Pancreas (tissue), 10 donors: ENCODE data around the gene R3HDM4. TPM values are rescaled to one million over a fixed set of nuclear protein-coding genes. Genes with fewer than 3 reads are reported as not detected.

Experiments
- ATAC-seq, 4 donors: fragments of 200-7000 bp; cut with Tn5 transposase; one replicate each; pipeline versions ENCODE4 v1.8.0 to v1.9.1; 2020; ENCODE audit warnings: mild to moderate bottlenecking in 4 of 4, moderate library complexity in 4 of 4
- DNase-seq, 6 donors: peaks; one replicate each; pipeline ENCODE4 v3.0.0-alpha.2; 2020
- FAIRE-seq: peaks from 2 replicates; lab custom pipeline; 2012; peaks lifted over from hg19 to GRCh38; lab: Jason Lieb, UNC
- H3K27ac ChIP-seq, 4 donors: fragments of 200-600 bp; sonication (generic); 1 replicate in 3 of 4; 2 replicates in 1 of 4; pipeline versions ENCODE4 v1.5.0 to v1.8.0; 2020
- H3K27me3 ChIP-seq, 4 donors: fragments of 200-600 bp; one replicate each; pipeline ENCODE4 v1.8.0; 2021
- H3K36me3 ChIP-seq, 3 donors: fragments of 200-600 bp; sonication (generic) in 1 of 3; one replicate each; pipeline versions ENCODE4 v1.5.0 to v1.8.0; 2020 to 2021
- H3K4me1 ChIP-seq, 3 donors: fragments of 200-600 bp; one replicate each; pipeline ENCODE4 v1.8.0; 2021
- H3K4me3 ChIP-seq, 4 donors: fragments of 200-600 bp; sonication (generic) in 2 of 4; one replicate each; pipeline versions ENCODE4 v1.5.0 to v1.8.0; 2020 to 2021
- H3K9me3 ChIP-seq, 4 donors: fragments of 200-600 bp; one replicate each; pipeline ENCODE4 v1.8.0; 2021
- WGBS, 2 donors: extraction: QIAGEN DNeasy Blood & Tissue Kit; methylation state at CpG; one replicate each; pipeline ENCODE4 v1.1.7; 2013; 5-methylcytosine and 5-hydroxymethylcytosine counted together
- intact Hi-C, 3 donors: fragments of 100-400 bp; cut with DNase I; formaldehyde crosslinking; loops; one replicate each; pipeline versions ENCODE4 v1.11.1 to v1.14.2; 2022
- polyA plus RNA-seq, 2 donors: library from polyadenylated mRNA; stranded (reverse); fragments of 200-250 nt; gene quantifications; one replicate each; pipeline ENCODE4 v1.2.3, GENCODE V29; 2013
- total RNA-seq, 6 donors: library from RNA; stranded (reverse); fragmentation: NEBNext Ultra II Directional in 4 of 6; extraction: Animal tissue kit (Norgen Biotek cat#: 25700) in 4 of 6; gene quantifications; one replicate each; pipeline versions ENCODE4 v1.2.1 to v1.2.4, GENCODE V29; 2021 to 2023
- TF ChIP-seq, protein P1 (sequence below), 4 donors: fragments of 200-600 bp; sonication (generic) in 3 of 4; IDR thresholded peaks; one replicate each; pipeline versions ENCODE4 v1.5.0 to v1.8.0; 2021; ENCODE audit warnings: antibody characterized with exemption in 4 of 4
- donor health status: healthy with polysubstance abuse.
- donor health status: DM: no; HTN: no; CAD: no; lungs with moderate emphysema.
- donor health status: DM: no; HTN: no; CAD: no.
- donor health status: control.
- donor health status: control.
- donor health status: Bipolar disorder and iron deficiency.
- donor health status: DM: yes; HTN: yes; CAD: no.
- donor health status: DM: no; HTN: no; CAD: no.
- donor health status: DM: no; HTN: no; CAD: no.
- donor health status: DM: yes; HTN: yes; CAD: no.

Gene R3HDM4
- total and polyA plus RNA-seq, 8 donors: 21.6 to 57.2 (median 31.8) TPM

DNA sequence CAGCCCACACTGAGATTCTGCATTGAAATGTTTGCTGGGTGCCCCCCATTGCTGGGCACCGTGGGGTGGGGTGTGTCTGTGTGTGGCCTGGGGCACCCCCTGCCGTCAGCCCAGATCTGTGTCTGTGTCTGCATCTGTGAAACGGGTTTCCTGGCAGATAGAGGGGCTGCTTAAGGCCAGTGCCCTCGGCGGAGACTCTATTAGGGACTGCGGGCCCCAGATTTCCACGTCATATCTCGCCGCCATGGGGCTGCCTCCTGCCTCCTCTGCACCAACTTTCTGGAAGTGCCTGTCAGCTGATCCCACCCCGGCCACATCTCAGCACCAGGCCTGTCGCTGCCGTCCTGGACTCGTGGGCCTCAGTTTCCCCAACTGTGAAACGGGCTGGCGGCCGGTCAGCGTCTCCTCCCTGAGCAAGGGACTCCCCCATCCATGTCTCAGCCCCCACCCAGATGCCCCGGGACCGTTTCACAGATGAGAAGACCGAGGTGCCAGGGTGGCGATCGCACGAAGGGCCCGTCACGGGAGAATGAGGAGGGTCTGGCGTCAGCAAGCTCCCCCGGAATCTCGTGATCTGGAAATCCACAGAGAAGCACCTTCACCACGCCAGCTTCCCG is 34.2 kb upstream of the R3HDM4 start:
- H3K4me1 ChIP-seq: no peaks in the 10 kb centered on the region
- FAIRE-seq: no peak
- no peaks in the 10 kb centered on the region for H3K27me3 ChIP-seq
- peak in 1 of 6 donors; percentile 64 for DNase-seq
- intact Hi-C loops: no loop called here
- WGBS, 2 donors: 89 to 91% methylated on average over 30 of the region's 30 CpGs
- TF ChIP-seq, protein P1, sequence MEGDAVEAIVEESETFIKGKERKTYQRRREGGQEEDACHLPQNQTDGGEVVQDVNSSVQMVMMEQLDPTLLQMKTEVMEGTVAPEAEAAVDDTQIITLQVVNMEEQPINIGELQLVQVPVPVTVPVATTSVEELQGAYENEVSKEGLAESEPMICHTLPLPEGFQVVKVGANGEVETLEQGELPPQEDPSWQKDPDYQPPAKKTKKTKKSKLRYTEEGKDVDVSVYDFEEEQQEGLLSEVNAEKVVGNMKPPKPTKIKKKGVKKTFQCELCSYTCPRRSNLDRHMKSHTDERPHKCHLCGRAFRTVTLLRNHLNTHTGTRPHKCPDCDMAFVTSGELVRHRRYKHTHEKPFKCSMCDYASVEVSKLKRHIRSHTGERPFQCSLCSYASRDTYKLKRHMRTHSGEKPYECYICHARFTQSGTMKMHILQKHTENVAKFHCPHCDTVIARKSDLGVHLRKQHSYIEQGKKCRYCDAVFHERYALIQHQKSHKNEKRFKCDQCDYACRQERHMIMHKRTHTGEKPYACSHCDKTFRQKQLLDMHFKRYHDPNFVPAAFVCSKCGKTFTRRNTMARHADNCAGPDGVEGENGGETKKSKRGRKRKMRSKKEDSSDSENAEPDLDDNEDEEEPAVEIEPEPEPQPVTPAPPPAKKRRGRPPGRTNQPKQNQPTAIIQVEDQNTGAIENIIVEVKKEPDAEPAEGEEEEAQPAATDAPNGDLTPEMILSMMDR (IDR thresholded peaks at IDR 0.05): no peak
- ATAC-seq: no peak
- H3K9me3 ChIP-seq: no peaks in the 10 kb centered on the region
- H3K27ac ChIP-seq: no peak overlapping the region
- H3K4me3 ChIP-seq: no peak overlapping the region
- no peaks in the 10 kb centered on the region for H3K36me3 ChIP-seq

DNA sequence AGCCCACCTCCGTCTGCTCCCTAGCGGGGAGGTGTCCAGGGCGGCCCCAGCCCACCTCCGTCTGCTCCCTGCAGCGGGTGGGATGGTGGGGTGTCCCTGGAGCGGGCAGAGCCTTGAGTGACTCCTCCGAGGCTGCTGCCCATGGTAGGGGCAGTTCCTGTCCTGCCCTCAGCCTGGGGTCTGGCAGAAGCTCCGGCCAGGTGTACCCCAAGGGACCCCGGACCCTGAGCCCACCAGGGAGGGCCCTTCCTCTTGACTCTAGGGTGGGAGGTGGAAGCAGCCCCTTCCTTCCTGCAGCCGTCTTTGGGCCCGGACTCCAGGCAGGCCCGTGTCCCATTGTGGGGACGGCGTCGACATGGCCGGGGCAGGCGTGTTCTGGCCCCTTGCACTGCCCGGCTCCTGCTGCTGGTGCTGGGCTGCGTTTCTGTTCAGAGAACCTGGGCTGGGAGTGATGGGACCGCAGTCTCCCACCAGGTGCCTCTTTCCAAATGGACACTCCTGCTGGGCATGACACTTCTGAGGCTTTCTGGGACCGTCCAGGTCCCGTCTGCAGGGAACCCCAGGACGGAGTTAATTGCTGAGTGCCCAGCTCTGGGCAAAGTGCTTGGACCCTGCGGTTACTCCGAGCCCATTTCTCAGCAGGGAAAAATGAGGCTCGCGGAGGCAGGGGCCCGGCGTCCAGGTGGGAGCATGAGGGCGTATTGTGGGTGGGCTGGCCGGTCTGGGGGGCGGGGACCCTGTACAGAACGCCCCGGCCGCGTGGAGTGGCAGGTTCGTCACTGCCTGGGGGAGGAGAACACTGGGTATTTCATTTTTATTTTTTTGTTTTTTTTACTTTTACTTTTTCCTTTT is 32.6 kb upstream of the R3HDM4 start:
- Histone ChIP-seq H3K4me3 (no peak overlapping the region), H3K27ac (no peak overlapping the region), H3K27me3 (no peaks in the 10 kb centered on the region), H3K4me1 (peaks cover 5 to 12% (median 5%) of the 10 kb centered on the region in 3 donors), H3K36me3 (no peaks in the 10 kb centered on the region), H3K9me3 (no peaks in the 10 kb centered on the region)
- FAIRE-seq (no peak), ATAC-seq (no peak), DNase-seq (peak in 2 of 6 donors; percentile 35 to 72)
- TF ChIP-seq, protein P1 (IDR thresholded peaks at IDR 0.05): no peak
- WGBS, 2 donors: 87 to 90% methylated on average over 35 to 37 of the region's 37 CpGs
- intact Hi-C loops: no loop called here

DNA sequence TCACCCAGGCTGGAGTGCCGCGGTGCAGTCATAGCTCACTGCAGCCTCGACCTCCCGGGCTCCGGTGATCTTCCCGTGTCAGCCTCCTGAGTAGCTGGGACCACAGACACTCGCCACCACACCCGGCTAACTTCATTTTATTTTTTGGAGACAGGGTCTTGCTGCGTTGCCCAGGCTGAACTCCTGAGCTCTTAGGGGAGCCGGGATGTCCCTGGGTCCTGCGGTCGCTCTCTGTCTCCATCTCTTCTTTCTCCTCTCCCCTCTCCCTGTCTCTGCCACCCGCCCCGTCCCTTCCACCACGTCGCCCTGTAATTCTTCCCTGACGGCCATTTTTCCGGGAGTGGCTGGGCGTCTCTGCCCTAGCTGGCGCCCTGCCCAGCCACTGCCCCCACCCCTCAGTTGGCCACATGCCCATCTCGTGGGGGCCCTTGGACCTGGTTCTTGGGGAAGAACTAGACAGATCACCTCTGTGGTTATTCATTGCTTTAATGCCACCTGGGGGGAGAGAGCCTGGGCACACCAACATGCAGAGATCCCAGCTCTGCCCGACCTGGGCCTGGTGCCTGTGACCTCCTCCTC is 31.7 kb upstream of the R3HDM4 start:
- intact Hi-C loops: loop anchor here in 1 of 3 donors (5.0 kb wide), 1 partner anchor 33 kb away; no protein-coding TSS in a partner anchor
- peak in 2 of 6 donors; percentile 53 to 60 for DNase-seq
- WGBS, 2 donors: 65 to 67% methylated on average over 21 to 22 of the region's 22 CpGs
- Histone ChIP-seq H3K4me1 (peaks cover 5 to 20% (median 12%) of the 10 kb centered on the region in 3 donors), H3K27me3 (no peaks in the 10 kb centered on the region), H3K9me3 (no peaks in the 10 kb centered on the region), H3K27ac (no peak overlapping the region), H3K36me3 (no peaks in the 10 kb centered on the region), H3K4me3 (no peak overlapping the region)
- FAIRE-seq: no peak
- ATAC-seq: no peak
- TF ChIP-seq, protein P1 (IDR thresholded peaks at IDR 0.05): no peak

DNA sequence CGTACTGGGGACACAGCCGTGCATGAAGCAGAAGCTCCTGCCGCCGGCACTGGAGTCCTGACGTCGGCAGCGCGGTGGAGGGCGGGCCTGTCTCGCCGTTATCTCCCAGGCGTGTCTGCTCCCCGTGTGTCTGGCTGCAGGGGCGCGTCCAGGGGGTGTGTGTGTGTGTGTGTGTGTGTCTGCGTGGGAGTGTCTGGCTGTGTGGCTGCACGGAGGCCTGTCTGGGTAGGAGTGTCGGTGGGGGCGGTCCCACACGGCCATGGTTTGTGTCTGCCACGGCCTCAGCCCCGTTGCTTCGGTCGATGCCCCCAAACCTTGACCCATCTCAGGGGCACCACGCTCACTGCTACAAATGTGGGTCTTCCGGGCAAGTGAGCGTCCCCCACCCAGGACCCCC is 31.1 kb upstream of the R3HDM4 start:
- ATAC-seq (no peak), DNase-seq (peak in 2 of 6 donors; percentile 39 to 67), FAIRE-seq (no peak)
- Histone ChIP-seq H3K9me3 (no peaks in the 10 kb centered on the region), H3K27ac (no peak overlapping the region), H3K36me3 (no peaks in the 10 kb centered on the region), H3K4me1 (peaks cover 8 to 25% (median 17%) of the 10 kb centered on the region in 3 donors), H3K27me3 (no peaks in the 10 kb centered on the region), H3K4me3 (no peak overlapping the region)
- intact Hi-C loops: loop anchor here in 1 of 3 donors (5.0 kb wide), 1 partner anchor 33 kb away; no protein-coding TSS in a partner anchor
- TF ChIP-seq, protein P1 (IDR thresholded peaks at IDR 0.05): no peak
- 74 to 83% methylated on average over 27 of the region's 27 CpGs for WGBS, 2 donors
